H9 (cell line): ENCODE measurements around the gene SIVA1. TPM values are rescaled to one million over a fixed set of nuclear protein-coding genes. Genes with fewer than 3 reads are reported as not detected.

ENCODE experiments used
- DNase-seq: peaks from one replicate; pipeline ENCODE4 v3.0.0-alpha.2; 2017
- H2AFZ ChIP-seq: one replicate; pipeline ENCODE4 v1.6.1; 2013; ENCODE audit warnings: mild to moderate bottlenecking, low read length, control low read depth, moderate library complexity
- H2AK5ac ChIP-seq: 2 replicates; pipeline ENCODE4 v1.6.1; 2013; ENCODE audit warnings: low read length, control low read depth, mixed read lengths; ENCODE audit not compliant: insufficient read length
- H2BK120ac ChIP-seq: one replicate; pipeline ENCODE4 v1.6.1; 2013; ENCODE audit warnings: low read depth, mild to moderate bottlenecking, low read length, control low read depth, inconsistent platforms; ENCODE audit not compliant: poor library complexity, severe bottlenecking
- H2BK12ac ChIP-seq: 2 replicates; pipeline ENCODE4 v1.6.1; 2013; ENCODE audit warnings: low read length, control low read depth, mixed read lengths, low read depth; ENCODE audit not compliant: insufficient read length
- H2BK15ac ChIP-seq: 2 replicates; pipeline ENCODE4 v1.6.1; 2013; ENCODE audit warnings: low read depth, low read length, control low read depth
- H2BK20ac ChIP-seq: one replicate; pipeline ENCODE4 v1.6.1; 2013; ENCODE audit warnings: low read depth, mild to moderate bottlenecking, low read length, control low read depth, inconsistent platforms; ENCODE audit not compliant: poor library complexity, severe bottlenecking
- H2BK5ac ChIP-seq: 2 replicates; pipeline ENCODE4 v1.6.1; 2013; ENCODE audit warnings: low read length, control low read depth, mixed read lengths; ENCODE audit not compliant: insufficient read length
- H3K14ac ChIP-seq: 2 replicates; pipeline ENCODE4 v1.6.1; 2013; ENCODE audit warnings: low read length, control low read depth; ENCODE audit not compliant: insufficient read depth
- H3K18ac ChIP-seq: 2 replicates; pipeline ENCODE4 v1.6.1; 2013; ENCODE audit warnings: low read depth, mild to moderate bottlenecking, mixed read lengths, low read length, control low read depth; ENCODE audit not compliant: insufficient read length
- H3K23ac ChIP-seq: 2 replicates; pipeline ENCODE4 v1.6.1; 2013; ENCODE audit warnings: low read length, control low read depth, mixed read lengths, low read depth; ENCODE audit not compliant: insufficient read length
- H3K23me2 ChIP-seq: 2 replicates; pipeline ENCODE4 v1.6.1; 2013; ENCODE audit warnings: low read depth, mild to moderate bottlenecking, mixed read lengths, low read length, control low read depth; ENCODE audit not compliant: insufficient read length, poor library complexity, severe bottlenecking
- H3K27ac ChIP-seq: 2 replicates; pipeline ENCODE4 v1.5.1; 2013; ENCODE audit warnings: low read length, control low read depth, mixed read lengths, low read depth; ENCODE audit not compliant: insufficient read length
- H3K27me3 ChIP-seq: 2 replicates; pipeline ENCODE4 v1.6.1; 2013; ENCODE audit warnings: low read length, control low read depth, inconsistent platforms; ENCODE audit not compliant: insufficient read depth
- H3K4ac ChIP-seq: 2 replicates; pipeline ENCODE4 v1.6.1; 2013; ENCODE audit warnings: low read depth, mild to moderate bottlenecking, control low read depth, inconsistent platforms, low read length, moderate library complexity
- H3K4me1 ChIP-seq: 2 replicates; pipeline ENCODE4 v1.6.1; 2013; ENCODE audit warnings: low read length, control low read depth, inconsistent platforms; ENCODE audit not compliant: insufficient read depth
- H3K4me2 ChIP-seq: 2 replicates; pipeline ENCODE4 v1.6.1; 2013; ENCODE audit warnings: low read length, control low read depth, mixed read lengths; ENCODE audit not compliant: insufficient read length, insufficient read depth
- H3K56ac ChIP-seq: 2 replicates; pipeline ENCODE4 v1.6.1; 2013; ENCODE audit warnings: low read depth, mild to moderate bottlenecking, mixed read lengths, low read length, control low read depth; ENCODE audit not compliant: insufficient read length
- H3K79me1 ChIP-seq: 2 replicates; pipeline ENCODE4 v1.6.1; 2013; ENCODE audit warnings: low read depth, mild to moderate bottlenecking, moderate library complexity, low read length, control low read depth, inconsistent platforms; ENCODE audit not compliant: insufficient read depth, poor library complexity, severe bottlenecking
- H3K79me2 ChIP-seq: 2 replicates; pipeline ENCODE4 v1.6.1; 2013; ENCODE audit warnings: low read length, control low read depth, inconsistent platforms; ENCODE audit not compliant: insufficient read depth
- H3K9ac ChIP-seq: 2 replicates; pipeline ENCODE4 v1.6.1; 2013; ENCODE audit warnings: low read length, control low read depth, mixed read lengths; ENCODE audit not compliant: insufficient read length; ENCODE audit errors: extremely low read depth
- H3K9me3 ChIP-seq: one replicate; pipeline ENCODE4 v1.6.1; 2013; ENCODE audit warnings: low read depth, low read length, inconsistent platforms; ENCODE audit not compliant: control insufficient read depth
- H3T11ph ChIP-seq: one replicate; pipeline ENCODE4 v1.6.1; 2013; ENCODE audit warnings: mild to moderate bottlenecking, low read length, control low read depth, inconsistent platforms
- H4K20me1 ChIP-seq: one replicate; pipeline ENCODE4 v1.6.1; 2013; ENCODE audit not compliant: control insufficient read depth, insufficient read length, insufficient read depth
- H4K5ac ChIP-seq: 2 replicates; pipeline ENCODE4 v1.6.1; 2013; ENCODE audit warnings: low read depth, mild to moderate bottlenecking, mixed read lengths, low read length, control low read depth; ENCODE audit not compliant: insufficient read length
- H4K8ac ChIP-seq: replicated peaks from 2 replicates; pipeline ENCODE4 v1.6.1; 2013; ENCODE audit warnings: low read length, control low read depth, mixed read lengths, low read depth; ENCODE audit not compliant: insufficient read length
- H4K91ac ChIP-seq: 2 replicates; pipeline ENCODE4 v1.6.1; 2013; ENCODE audit warnings: low read depth, mild to moderate bottlenecking, moderate library complexity, mixed read lengths, low read length, control low read depth; ENCODE audit not compliant: insufficient read length
- H3K27ac Mint-ChIP-seq, 3 experiments: 2 replicates in 2 of 3; 3 replicates in 1 of 3; pipeline ENCODE4 v1.8.0; 2020 to 2021; ENCODE audit warnings: mixed read lengths in 3 of 3, mild to moderate bottlenecking in 1 of 3, moderate library complexity in 1 of 3
- H3K27me3 Mint-ChIP-seq: 2 replicates; pipeline ENCODE4 v1.8.0; 2021; ENCODE audit warnings: low read depth, mild to moderate bottlenecking, moderate library complexity, mixed read lengths
- H3K36me3 Mint-ChIP-seq, 3 experiments: 2 replicates in 2 of 3; 3 replicates in 1 of 3; pipeline ENCODE4 v1.8.0; 2020 to 2021; ENCODE audit warnings: low read depth in 3 of 3, mixed read lengths in 3 of 3; ENCODE audit not compliant: insufficient read depth in 1 of 3
- H3K4me1 Mint-ChIP-seq, 2 experiments: 2 replicates each; pipeline ENCODE4 v1.8.0; 2020; ENCODE audit warnings: mixed read lengths in 2 of 2
- H3K4me3 Mint-ChIP-seq, 2 experiments: 2 replicates in 1 of 2; 3 replicates in 1 of 2; pipeline ENCODE4 v1.8.0; 2020 to 2021; ENCODE audit warnings: mild to moderate bottlenecking in 2 of 2, mixed read lengths in 2 of 2, moderate library complexity in 1 of 2
- H3K9me3 Mint-ChIP-seq, 2 experiments: 2 replicates in 1 of 2; 3 replicates in 1 of 2; pipeline ENCODE4 v1.8.0; 2020; ENCODE audit warnings: mild to moderate bottlenecking in 2 of 2, mixed read lengths in 2 of 2, moderate library complexity in 1 of 2
- CTCF ChIP-seq: fragments of 200-600 bp; sonication (generic); conservative IDR thresholded peaks from 3 replicates; pipeline ENCODE4 v1.8.0; 2021; ENCODE audit warnings: antibody characterized with exemption, mild to moderate bottlenecking
- WGBS: extraction: QIAGEN DNeasy Blood & Tissue Kit; methylation state at CpG from one replicate; pipeline ENCODE4 v1.1.7; 2013; ENCODE audit warnings: missing lambda C conversion rate, low lambda C conversion rate, mixed read lengths; ENCODE audit not compliant: insufficient read length; ENCODE audit errors: extremely low coverage; 5-methylcytosine and 5-hydroxymethylcytosine counted together
- total RNA-seq: library from RNA; stranded (reverse); gene quantifications from 2 replicates; pipeline ENCODE4 v1.2.1, GENCODE V29; 2021

SIVA1 gene
- total RNA-seq, 1 experiment from 2014 or later, result 125 TPM

DNA sequence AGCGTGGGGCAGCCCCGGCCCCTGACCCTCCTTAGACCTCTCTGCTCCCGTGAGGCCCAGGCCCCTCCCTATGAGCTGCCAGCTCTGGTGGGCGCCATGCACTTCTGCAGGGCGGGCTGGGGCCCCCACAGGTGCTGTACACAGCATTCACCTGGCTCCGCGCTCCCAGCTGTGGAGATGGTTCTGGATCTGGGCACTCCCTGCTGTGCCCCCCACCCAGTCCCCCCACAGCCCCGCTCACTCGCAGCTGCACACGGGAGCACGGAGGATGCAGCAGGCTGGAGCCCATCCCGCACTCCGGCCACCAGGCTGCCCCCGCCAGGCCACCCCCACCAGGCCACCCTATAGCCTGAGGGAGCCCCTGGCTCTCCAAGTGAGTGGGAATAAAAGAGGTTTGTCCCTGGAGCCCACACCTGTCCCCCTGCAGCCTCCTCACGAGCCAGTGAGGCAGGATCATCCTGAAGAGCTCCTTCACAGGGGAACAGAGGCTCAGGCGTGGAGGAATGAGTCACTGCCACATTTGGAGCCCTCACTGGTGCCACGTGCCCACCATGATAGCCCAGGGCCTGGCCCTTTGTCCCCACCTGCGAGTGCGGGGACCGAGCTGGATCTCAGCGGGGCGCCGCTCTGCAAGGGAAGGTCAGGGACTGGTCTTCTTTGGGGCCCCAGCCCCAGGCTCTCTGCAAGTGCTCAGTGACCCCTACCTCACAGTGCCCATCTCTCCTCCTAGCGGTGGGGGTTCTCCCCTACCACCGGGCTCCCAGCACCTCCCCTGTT lies 27.0 kb upstream of the SIVA1 start:
- no peak overlapping the region for H2BK120ac ChIP-seq
- no peaks in the 10 kb centered on the region for H3K79me2 ChIP-seq
- H3K18ac ChIP-seq, result no peak overlapping the region
- H2BK20ac ChIP-seq, result no peak overlapping the region
- no peak overlapping the region for H2BK5ac ChIP-seq
- H3K9me3 Mint-ChIP-seq, result peaks cover 0 to 3% of the 10 kb centered on the region in 2 experiments; a peak in 1 of 5 replicates
- 0 out of 7 replicates have a peak overlapping the region, but pooled peaks of 1 of the 3 experiments have one; percentile 28 for H3K27ac Mint-ChIP-seq
- no peak overlapping the region for H3K27ac ChIP-seq
- no peak overlapping the region for H2AFZ ChIP-seq
- no peaks in the 10 kb centered on the region; the same call in 1 of the 2 replicates for H3K27me3 ChIP-seq
- H3K79me1 ChIP-seq, result no peaks in the 10 kb centered on the region
- H3K4ac ChIP-seq, result no peak overlapping the region
- no peak overlapping the region for H2BK15ac ChIP-seq
- H3K4me1 Mint-ChIP-seq, result peaks cover 6 to 9% of the 10 kb centered on the region in 2 experiments
- H3K14ac ChIP-seq, result no peak overlapping the region
- peaks cover 29% of the 10 kb centered on the region for H3K27me3 Mint-ChIP-seq
- H3K4me2 ChIP-seq, result no peak overlapping the region
- H3K9ac ChIP-seq, result no peak overlapping the region
- no peak overlapping the region for H4K8ac ChIP-seq
- WGBS, result no CpG with 5 or more reads among the region's 25 CpGs
- no peak overlapping the region for H4K5ac ChIP-seq
- TF ChIP-seq CTCF, result no peak
- peaks cover 0 to 3% (median 0%) of the 10 kb centered on the region in 3 experiments; a peak in 2 of 7 replicates for H3K36me3 Mint-ChIP-seq
- no peak for DNase-seq
- H3K23me2 ChIP-seq, result no peaks in the 10 kb centered on the region
- no peak overlapping the region for H2AK5ac ChIP-seq
- H3K4me1 ChIP-seq, result no peaks in the 10 kb centered on the region
- no peak overlapping the region for H4K91ac ChIP-seq
- peaks cover 5% of the 10 kb centered on the region for H4K20me1 ChIP-seq
- no peaks in the 10 kb centered on the region for H3K9me3 ChIP-seq
- no peak overlapping the region for H3K23ac ChIP-seq
- no peak overlapping the region for H2BK12ac ChIP-seq
- H3T11ph ChIP-seq, result no peak overlapping the region
- H3K4me3 Mint-ChIP-seq, result peak overlapping the region in 1 of 2 experiments; percentile 79; a peak in 3 of 5 replicates
- H3K56ac ChIP-seq, result no peak overlapping the region
